HL-60/S4 treated with retinoic acid at 250 ng/mL for 4 days and 3 days (cell line): ENCODE data around the gene FADS6.

Experiments used
- in situ Hi-C: fragments of 300-500 bp; cut with MboI; formaldehyde crosslinking; loops from 2 replicates; pipeline ENCODE4 v1.7.0; 2022; ENCODE audit warnings: low sequenced_read_pairs

Gene FADS6, protein sequence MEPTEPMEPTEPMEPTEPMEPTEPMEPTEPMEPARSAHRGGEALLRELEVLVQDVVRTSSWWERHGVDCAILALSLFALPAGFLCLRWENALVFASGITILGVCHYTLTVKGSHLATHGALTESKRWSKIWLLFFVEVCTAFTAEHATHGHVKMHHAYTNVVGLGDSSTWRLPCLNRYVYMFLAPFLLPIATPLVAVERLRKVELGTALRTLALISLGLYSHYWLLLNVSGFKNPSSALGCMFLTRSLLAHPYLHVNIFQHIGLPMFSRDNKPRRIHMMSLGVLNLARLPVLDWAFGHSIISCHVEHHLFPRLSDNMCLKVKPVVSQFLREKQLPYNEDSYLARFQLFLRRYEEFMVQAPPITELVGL

GRCh38 chr17:74892974-74893911 lies at the start of gene FADS6:
FADS6 (minus strand) TSS chr17:74893633; CDS start chr17:74893595, 38 bp downstream.
- in situ Hi-C loops = no loop called here

GRCh38 chr17:74941128-74941725 lies 47.8 kb upstream of the FADS6 start:
- in situ Hi-C loops = no loop called here

- in situ Hi-C loops = no loop called here
Measured at GRCh38 chr17:74939534-74939933, 46.1 kb upstream of the FADS6 start.

GRCh38 chr17:74938194-74938950 lies 44.9 kb upstream of the FADS6 start:
- in situ Hi-C loops = no loop called here

GRCh38 chr17:74937064-74938051 lies 43.9 kb upstream of the FADS6 start:
- in situ Hi-C loops = no loop called here

DNA sequence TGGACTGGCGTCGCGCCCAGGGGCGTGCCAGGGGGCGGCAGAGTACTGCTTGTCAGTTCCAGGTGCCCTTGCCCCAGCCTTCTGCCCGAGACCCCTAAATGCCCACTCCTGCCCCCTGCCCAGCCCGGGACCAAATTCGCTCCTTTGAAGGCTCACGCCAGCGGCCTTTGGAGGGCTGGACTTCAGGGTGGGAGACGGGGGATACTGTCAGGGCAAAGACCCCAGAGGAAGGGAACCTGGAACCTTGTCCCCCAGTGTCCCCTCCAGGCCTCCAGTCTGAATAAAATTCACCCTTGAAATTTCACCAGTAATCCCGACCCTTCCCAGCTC lies 43.0 kb upstream of the FADS6 start:
- in situ Hi-C loops = no loop called here

- in situ Hi-C loops = no loop called here
Measured at GRCh38 chr17:74935585-74936469, 42.4 kb upstream of the FADS6 start, which contains the start of gene OTOP3. OTOP3 (plus strand) TSS chr17:74935898; CDS start chr17:74935922, 24 bp downstream.

- in situ Hi-C loops = no loop called here
Measured at GRCh38 chr17:74935048-74935447, 41.6 kb upstream of the FADS6 start.

DNA sequence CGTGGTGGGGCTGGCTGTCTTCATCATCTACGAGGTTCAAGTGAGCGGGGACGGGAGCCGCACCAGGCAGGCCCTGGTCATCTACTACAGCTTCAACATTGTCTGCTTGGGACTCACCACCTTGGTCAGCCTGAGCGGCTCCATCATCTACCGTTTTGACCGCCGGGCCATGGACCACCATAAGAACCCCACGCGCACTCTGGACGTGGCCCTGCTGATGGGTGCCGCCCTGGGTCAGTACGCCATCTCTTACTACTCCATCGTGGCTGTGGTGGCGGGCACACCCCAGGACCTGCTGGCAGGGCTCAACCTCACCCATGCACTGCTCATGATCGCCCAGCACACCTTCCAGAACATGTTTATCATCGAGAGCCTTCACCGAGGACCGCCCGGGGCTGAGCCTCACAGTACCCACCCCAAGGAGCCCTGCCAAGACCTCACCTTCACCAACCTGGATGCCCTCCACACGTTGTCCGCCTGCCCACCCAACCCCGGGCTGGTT lies 37.2 kb upstream of the FADS6 start:
- in situ Hi-C loops = no loop called here

DNA sequence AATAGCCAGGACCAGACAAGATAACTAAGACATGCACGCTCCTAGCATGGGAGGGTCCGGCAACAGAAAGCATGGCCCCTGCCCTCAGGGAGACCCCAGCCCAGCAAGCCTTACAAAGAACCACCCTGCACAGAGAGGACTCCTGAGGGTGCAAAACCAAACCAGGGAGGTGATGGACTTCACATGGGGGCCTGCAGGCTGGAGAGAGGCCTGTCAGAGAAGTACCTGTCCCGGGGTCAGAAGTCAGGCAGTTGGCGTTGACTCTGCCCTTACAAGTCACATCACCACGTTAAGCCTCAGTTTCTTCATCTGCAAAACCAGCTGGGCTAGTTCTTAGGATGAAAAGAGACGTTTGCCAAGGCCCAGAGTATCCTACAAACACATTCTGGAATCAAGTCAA lies 35.4 kb upstream of the FADS6 start:
- in situ Hi-C loops = no loop called here

GRCh38 chr17:74925242-74925641 lies 31.8 kb upstream of the FADS6 start:
- in situ Hi-C loops = no loop called here

- in situ Hi-C loops = no loop called here
Measured at GRCh38 chr17:74924250-74924948, 31.0 kb upstream of the FADS6 start, which contains the start of gene OTOP2. OTOP2 (plus strand) TSS chr17:74924273; CDS start chr17:74924633, 360 bp downstream.

DNA sequence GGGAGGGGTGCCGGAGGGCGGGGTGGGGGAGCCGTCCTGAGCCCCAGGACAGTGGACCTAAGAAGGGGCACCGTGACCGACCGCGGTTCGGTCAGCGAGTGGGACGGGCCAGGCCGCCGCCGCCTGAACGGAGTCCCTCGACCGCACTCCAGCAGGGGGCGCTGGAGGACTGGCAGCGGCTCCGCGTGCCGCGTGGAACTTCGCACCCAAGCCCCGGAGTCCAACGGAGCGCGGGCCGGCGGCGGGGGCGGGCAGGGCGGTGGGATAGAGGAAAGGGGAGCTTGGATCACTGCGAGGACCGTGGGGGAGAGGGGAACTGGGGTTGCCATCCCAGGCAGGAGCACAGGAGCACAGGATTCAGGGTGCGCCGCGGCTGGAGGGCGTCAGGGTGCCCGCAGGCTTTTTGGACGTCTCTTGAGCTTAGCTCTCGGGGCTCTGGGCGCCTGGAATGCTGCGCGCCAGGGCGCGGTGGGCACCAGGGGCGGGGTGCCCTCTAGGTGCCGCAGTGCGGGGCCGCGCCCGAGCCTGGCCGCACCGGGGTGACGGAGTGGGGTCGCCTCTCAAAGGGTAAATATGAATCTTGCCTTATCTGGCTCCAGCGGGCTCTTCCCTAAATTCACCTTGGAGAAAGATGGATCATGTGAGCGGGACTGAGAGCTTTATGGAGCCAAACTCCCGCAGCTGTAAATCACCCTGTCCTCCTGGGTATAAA lies 30.3 kb upstream of the FADS6 start:
- in situ Hi-C loops = no loop called here

DNA sequence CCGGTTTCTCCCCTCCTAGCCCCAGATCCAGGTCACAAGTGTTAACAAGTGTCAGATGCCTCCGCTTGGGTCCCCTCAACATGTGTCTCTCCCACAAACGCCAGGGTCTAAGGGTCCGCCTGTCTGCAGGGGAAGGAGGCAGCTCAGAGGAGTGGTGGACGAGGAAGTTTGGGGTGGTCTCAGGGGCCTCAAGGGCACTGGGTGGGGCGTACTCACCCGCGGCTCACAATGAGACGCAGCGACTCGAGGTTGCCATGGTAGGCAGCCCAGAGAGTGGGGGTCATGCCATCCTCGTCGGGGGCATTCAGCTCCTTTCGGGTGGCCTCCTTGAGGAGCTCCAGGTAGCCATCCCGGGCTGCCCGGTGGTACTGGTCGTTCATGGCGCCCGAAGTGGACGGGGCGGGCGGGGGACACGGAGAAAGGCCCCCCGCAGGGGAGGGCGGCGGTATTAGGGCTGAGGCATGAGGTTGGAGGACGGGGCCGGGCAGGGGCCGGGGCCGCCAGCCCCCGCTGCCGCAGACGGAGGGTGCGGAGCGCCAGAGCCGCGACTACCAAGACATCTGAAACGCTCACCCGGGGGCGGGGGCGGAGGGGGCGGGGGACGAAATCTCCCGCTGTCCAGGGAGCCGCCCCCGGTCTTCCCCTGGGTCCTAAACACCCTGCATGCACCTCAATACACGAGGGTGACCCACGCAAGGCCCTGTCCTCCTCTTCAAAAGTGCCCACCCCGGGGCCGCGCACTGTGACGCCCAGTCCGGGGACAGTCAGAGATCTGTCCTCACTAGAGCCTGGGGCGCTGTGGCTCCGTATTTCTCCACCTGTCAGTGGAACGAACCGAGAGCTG lies 29.5 kb upstream of the FADS6 start, which contains the start of gene USH1G:
TSS of gene USH1G (minus strand) at position 562 of the 844 bp plus-strand sequence. CDS start at position 380, 182 bp downstream.
- in situ Hi-C loops = no loop called here

DNA sequence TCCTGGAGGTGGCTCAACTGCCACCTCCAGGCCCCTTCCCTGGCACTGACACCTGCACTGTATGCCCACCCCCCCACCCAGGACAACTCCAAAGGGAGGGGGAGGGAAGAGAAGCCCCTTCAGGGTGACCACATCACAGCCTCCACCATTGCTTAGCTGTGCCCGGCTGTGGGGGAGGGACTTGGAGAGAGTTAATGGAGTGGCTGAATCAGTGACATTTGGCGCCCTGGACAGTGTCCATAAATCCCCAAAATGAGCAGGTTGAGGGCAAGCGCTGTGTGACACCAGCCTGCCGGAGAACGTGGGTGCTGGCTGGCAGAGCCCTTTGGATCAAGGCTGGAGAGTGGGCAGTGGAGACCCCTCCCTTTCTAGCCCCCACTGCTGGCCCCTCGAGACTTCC lies 28.7 kb upstream of the FADS6 start:
- in situ Hi-C loops = no loop called here

DNA sequence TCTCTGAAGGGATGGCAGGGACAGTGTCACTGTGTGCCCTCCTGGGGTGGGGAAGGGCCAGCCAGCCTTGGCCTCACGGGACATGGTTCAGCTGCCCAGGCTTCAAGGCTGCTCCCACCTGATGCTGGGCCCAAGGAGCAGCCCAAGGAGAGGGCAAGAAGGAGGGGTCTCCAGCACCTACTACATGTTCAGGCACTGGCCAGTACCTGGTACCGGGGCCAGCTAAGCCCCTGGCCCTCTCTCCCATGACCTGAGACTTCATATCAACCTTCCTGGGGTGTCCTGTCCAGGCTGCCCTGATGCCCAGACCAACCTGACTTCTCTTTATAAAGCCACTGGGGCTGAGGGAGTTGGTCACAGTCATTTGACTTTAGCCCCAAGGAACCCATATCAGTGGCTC lies 28.3 kb upstream of the FADS6 start:
- in situ Hi-C loops = no loop called here
